Measurements from ENCODE around the gene IGSF21.
"Not testable (repeated sequence)": the region's sequence is repeated elsewhere in the genome, so short reads cannot be mapped to it uniquely, and the experiment has no call there.

IGSF21 gene

GRCh38 chr1:18142471-18142870, 34.9 kb downstream of the IGSF21 start:
- DNase-seq (ENCODE audit: low read depth, low spot score): no peak
- no peak overlapping the region for H3K27ac ChIP-seq

- DNase-seq (ENCODE audit: low read depth, low spot score): no peak
- H3K27ac ChIP-seq: no peak overlapping the region
Observed at GRCh38 chr1:18142969-18143368, 35.4 kb downstream of the IGSF21 start.

GRCh38 chr1:18144062-18144461, 36.5 kb downstream of the IGSF21 start:
- DNase-seq (ENCODE audit: low read depth, low spot score): no peak
- no peak overlapping the region for H3K27ac ChIP-seq

GRCh38 chr1:18144916-18145647, 37.5 kb downstream of the IGSF21 start:
- DNase-seq (ENCODE audit: low read depth, low spot score): no peak
- H3K27ac ChIP-seq: no peak overlapping the region

GRCh38 chr1:18145851-18146618, 38.4 kb downstream of the IGSF21 start:
- H3K27ac ChIP-seq: no peak overlapping the region
- DNase-seq (ENCODE audit: low read depth, low spot score): no peak

- no peak overlapping the region for H3K27ac ChIP-seq
Observed at GRCh38 chr1:18146886-18147285, 39.3 kb downstream of the IGSF21 start.

GRCh38 chr1:18147672-18148071, 40.1 kb downstream of the IGSF21 start:
- H3K27ac ChIP-seq: no peak overlapping the region
- no peak for DNase-seq (ENCODE audit: low read depth, low spot score)

More at GRCh38 chr1:18146886-18147285, 39.3 kb downstream of the IGSF21 start:
- DNase-seq (ENCODE audit: low read depth, low spot score): no peak

GRCh38 chr1:18148461-18148860, 40.9 kb downstream of the IGSF21 start:
- DNase-seq (ENCODE audit: low read depth, low spot score): no peak
- no peak overlapping the region for H3K27ac ChIP-seq

GRCh38 chr1:18149027-18149641, 41.5 kb downstream of the IGSF21 start:
- DNase-seq (ENCODE audit: low read depth, low spot score): peak; percentile 14
- no peak overlapping the region for H3K27ac ChIP-seq

GRCh38 chr1:18151436-18152122, 44.0 kb downstream of the IGSF21 start:
- no peak for DNase-seq (ENCODE audit: low read depth, low spot score)
- no peak overlapping the region for H3K27ac ChIP-seq

GRCh38 chr1:18154430-18155194, 47.0 kb downstream of the IGSF21 start:
- no peak overlapping the region for H3K27ac ChIP-seq
- DNase-seq (ENCODE audit: low read depth, low spot score): no peak

GRCh38 chr1:18155881-18156385, 48.3 kb downstream of the IGSF21 start:
- H3K27ac ChIP-seq: no peak overlapping the region
- DNase-seq (ENCODE audit: low read depth, low spot score): no peak

- no peak overlapping the region for H3K27ac ChIP-seq
Observed at GRCh38 chr1:18157352-18157751, 49.8 kb downstream of the IGSF21 start.

GRCh38 chr1:18157968-18158367, 50.4 kb downstream of the IGSF21 start:
- no peak overlapping the region for H3K27ac ChIP-seq
- DNase-seq (ENCODE audit: low read depth, low spot score): no peak

More at GRCh38 chr1:18157352-18157751, 49.8 kb downstream of the IGSF21 start:
- DNase-seq (ENCODE audit: low read depth, low spot score): no peak

GRCh38 chr1:18158714-18159113, 51.1 kb downstream of the IGSF21 start:
- H3K27ac ChIP-seq: no peak overlapping the region
- DNase-seq (ENCODE audit: low read depth, low spot score): no peak

- H3K27ac ChIP-seq: no peak overlapping the region
- DNase-seq (ENCODE audit: low read depth, low spot score): no peak
Observed at GRCh38 chr1:18160290-18160942, 52.8 kb downstream of the IGSF21 start.

GRCh38 chr1:18161690-18162089, 54.1 kb downstream of the IGSF21 start:
- H3K27ac ChIP-seq: no peak overlapping the region
- no peak for DNase-seq (ENCODE audit: low read depth, low spot score)

- H3K27ac ChIP-seq: peak overlapping the region; percentile 25
- not testable (repeated sequence) for DNase-seq (ENCODE audit: low read depth, low spot score)
Observed at GRCh38 chr1:18165640-18166039, 58.0 kb downstream of the IGSF21 start.

- no peak for DNase-seq (ENCODE audit: low read depth, low spot score)
- H3K27ac ChIP-seq: no peak overlapping the region
Observed at GRCh38 chr1:18166341-18166740, 58.7 kb downstream of the IGSF21 start.

Data from epithelial cell of prostate (primary cell).